ENCODE measurements around the gene UVSSA.
"Not testable (repeated sequence)": the region's sequence is repeated elsewhere in the genome, so short reads cannot be mapped to it uniquely, and the experiment has no call there.

Gene UVSSA

DNA sequence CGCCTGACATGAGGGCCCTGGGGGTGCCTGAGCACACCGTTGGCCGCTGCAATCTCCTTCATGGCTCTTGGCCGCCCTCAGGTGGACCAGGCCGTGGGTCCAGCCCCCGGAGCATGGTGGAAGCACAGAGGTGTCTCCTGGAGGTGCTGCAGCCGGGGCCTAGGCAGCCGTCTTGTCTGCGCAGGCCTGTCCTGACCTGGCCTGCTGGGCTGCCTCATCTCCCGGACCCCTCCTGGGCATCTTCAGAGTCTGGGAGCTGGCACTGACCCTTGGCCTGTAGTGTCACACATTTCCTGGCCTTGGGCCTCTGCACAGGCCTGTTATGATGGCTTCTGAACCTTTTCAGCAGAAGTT is 20.9 kb downstream of the UVSSA start:
- Histone ChIP-seq H3K27me3 (ENCODE audit: control insufficient read depth, insufficient read depth, low read length) (no peaks in the 10 kb centered on the region), H3K4me3 (ENCODE audit: low read depth, low read length) (no peak overlapping the region), H3K27ac (ENCODE audit: low read depth, low read length) (no peak overlapping the region), H3K4me1 (ENCODE audit: control insufficient read depth, insufficient read depth, low read length) (no peaks in the 10 kb centered on the region), H3K9ac (ENCODE audit: low read depth, low read length) (no peak overlapping the region), H3K9me3 (ENCODE audit: control insufficient read depth, insufficient read depth, low read length) (no peaks in the 10 kb centered on the region), H3K36me3 (ENCODE audit: control insufficient read depth, insufficient read depth, low read length) (peaks cover 12% of the 10 kb centered on the region; the same call in 1 of the 2 replicates)

DNA sequence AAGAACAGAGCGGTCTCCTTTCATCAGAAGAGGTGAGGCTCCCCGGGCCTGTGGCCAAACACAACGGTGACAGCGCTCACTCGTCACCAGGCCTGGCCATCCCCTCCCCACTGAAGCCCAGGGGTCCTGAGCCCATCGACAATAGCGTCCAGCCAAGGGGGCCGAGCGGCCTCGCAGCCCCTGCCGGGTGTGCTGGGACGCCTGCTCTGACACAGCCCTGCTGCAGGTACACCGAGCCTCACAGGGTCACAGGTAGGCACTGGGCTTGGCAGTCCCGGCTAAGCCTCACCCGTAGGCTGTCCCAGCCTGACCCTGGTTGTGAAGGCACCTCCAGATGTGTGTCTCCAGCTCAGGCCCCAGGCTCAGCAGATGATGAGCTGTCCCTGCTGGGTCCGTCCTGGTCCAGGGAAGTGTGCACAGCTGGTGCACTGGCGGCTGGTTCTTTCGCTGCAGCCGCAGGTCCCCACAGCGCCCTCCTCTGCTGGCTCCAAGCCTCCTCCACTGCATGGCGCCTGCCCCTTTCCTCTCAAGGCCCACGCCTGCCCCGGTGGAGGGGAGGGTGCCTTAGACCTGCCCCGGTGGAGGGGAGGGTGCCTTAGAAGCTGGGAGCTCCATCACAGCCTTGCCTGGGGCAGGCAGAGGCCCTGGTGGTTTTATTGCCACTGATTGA is 21.5 kb downstream of the UVSSA start:
- no peak overlapping the region for H3K27ac ChIP-seq (ENCODE audit: low read depth, low read length)
- no peak overlapping the region; the same call in 1 of the 2 replicates for H3K9ac ChIP-seq (ENCODE audit: low read depth, low read length)
- no peak overlapping the region for H3K4me3 ChIP-seq (ENCODE audit: low read depth, low read length)
- no peaks in the 10 kb centered on the region for H3K27me3 ChIP-seq (ENCODE audit: control insufficient read depth, insufficient read depth, low read length)
- no peaks in the 10 kb centered on the region for H3K4me1 ChIP-seq (ENCODE audit: control insufficient read depth, insufficient read depth, low read length)
- H3K36me3 ChIP-seq (ENCODE audit: control insufficient read depth, insufficient read depth, low read length), result peaks cover 8% of the 10 kb centered on the region; the same call in 1 of the 2 replicates
- no peaks in the 10 kb centered on the region for H3K9me3 ChIP-seq (ENCODE audit: control insufficient read depth, insufficient read depth, low read length)

DNA sequence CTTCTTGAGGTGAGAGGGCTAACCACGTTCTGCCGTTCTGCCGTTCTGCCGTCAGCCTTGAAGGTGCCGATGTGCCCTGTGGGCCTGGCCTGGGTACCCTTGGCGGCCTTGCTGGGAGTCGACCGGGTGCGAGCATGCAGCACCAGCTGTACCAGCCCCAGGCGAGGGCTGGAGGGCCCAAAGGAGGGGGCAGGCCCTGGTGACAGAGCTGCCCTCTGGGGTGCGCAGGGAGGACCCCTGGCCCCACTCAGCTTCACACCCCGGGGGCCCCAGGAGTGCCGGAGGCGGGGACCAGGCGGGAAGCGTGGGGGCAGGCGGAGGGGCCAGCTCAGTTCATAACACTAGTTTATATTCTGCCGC is 22.1 kb downstream of the UVSSA start:
- no peaks in the 10 kb centered on the region for H3K27me3 ChIP-seq (ENCODE audit: control insufficient read depth, insufficient read depth, low read length)
- H3K4me3 ChIP-seq (ENCODE audit: low read depth, low read length), result no peak overlapping the region
- peaks cover 8% of the 10 kb centered on the region; the same call in 1 of the 2 replicates for H3K36me3 ChIP-seq (ENCODE audit: control insufficient read depth, insufficient read depth, low read length)
- H3K27ac ChIP-seq (ENCODE audit: low read depth, low read length), result no peak overlapping the region
- no peaks in the 10 kb centered on the region for H3K4me1 ChIP-seq (ENCODE audit: control insufficient read depth, insufficient read depth, low read length)
- H3K9me3 ChIP-seq (ENCODE audit: control insufficient read depth, insufficient read depth, low read length), result no peaks in the 10 kb centered on the region
- no peak overlapping the region for H3K9ac ChIP-seq (ENCODE audit: low read depth, low read length)

DNA sequence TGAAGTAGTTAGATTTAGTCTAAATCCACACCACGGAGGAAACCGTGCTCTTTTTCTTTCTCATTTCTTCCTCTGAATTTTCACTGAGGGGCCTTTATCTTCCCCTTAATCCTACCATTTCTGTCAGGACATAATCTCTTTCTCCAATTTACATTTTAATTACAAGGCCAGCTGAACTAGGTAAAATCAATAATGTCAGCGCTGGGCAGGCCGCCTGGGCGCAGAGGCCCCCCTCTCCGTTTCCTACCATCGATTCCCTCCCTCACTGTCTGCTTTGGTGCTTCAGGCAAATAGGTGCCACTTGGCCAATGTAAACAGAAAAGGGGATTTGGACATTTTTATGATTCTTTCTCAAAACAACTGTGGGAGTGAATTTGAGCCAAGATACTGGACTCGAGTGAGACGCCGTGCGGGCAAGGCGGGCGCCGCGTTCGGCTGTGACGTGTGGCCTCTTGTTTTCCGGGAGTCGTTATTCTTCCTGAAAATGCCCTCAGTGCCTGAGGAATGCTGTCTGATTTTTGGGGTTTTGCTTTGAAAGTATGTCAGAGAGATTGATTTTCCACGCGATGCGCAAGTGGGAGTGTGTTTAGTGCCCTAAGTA is 22.6 kb downstream of the UVSSA start:
- Histone ChIP-seq H3K27me3 (ENCODE audit: control insufficient read depth, insufficient read depth, low read length) (no peaks in the 10 kb centered on the region), H3K36me3 (ENCODE audit: control insufficient read depth, insufficient read depth, low read length) (peaks cover 8% of the 10 kb centered on the region; the same call in 1 of the 2 replicates), H3K27ac (ENCODE audit: low read depth, low read length) (no peak overlapping the region), H3K9me3 (ENCODE audit: control insufficient read depth, insufficient read depth, low read length) (no peaks in the 10 kb centered on the region), H3K4me3 (ENCODE audit: low read depth, low read length) (no peak overlapping the region), H3K9ac (ENCODE audit: low read depth, low read length) (no peak overlapping the region), H3K4me1 (ENCODE audit: control insufficient read depth, insufficient read depth, low read length) (no peaks in the 10 kb centered on the region)

DNA sequence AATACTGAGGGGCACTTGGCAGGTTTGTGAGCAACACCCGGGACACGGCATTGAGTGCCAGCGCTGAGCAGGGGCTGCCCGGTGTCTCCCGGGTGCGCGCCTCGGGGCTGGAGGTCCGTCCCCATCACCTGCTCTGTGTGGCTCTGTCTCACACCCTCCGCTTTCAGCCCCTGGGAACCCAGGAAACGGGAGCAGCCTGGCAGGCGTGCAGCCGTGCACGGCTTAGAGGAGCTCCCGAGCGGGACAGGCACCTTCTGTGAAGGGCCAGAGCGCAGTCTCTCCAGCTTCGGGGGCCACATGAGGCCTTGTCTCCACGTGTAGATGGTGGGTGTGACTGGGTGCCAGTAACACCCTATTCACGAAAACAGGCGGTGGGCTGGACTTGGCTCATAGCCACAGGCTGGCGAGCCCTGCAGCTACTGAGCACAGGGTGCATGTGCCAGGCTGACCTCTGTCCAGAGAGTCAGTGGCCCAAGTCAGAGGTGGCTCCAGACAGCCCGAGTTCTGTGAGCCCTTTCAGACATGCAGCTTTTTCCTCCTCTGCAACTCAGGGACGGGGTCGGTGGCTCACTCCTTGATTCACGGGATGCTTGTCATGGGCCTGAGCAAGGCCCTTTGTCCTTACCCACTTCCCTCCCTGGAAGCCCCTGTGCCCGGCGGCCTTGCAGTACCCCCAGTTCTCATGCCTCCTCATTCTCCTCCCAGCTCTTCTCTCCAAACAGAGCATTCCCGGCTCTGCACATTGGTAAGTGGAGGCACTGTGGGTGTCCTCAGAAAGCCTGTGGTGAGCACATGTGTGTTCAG is 23.5 kb downstream of the UVSSA start:
- H3K4me1 ChIP-seq (ENCODE audit: control insufficient read depth, insufficient read depth, low read length), result no peaks in the 10 kb centered on the region
- H3K4me3 ChIP-seq (ENCODE audit: low read depth, low read length), result no peak overlapping the region
- H3K9me3 ChIP-seq (ENCODE audit: control insufficient read depth, insufficient read depth, low read length), result no peaks in the 10 kb centered on the region
- peaks cover 13% of the 10 kb centered on the region; the same call in 1 of the 2 replicates for H3K36me3 ChIP-seq (ENCODE audit: control insufficient read depth, insufficient read depth, low read length)
- no peak overlapping the region for H3K9ac ChIP-seq (ENCODE audit: low read depth, low read length)
- no peaks in the 10 kb centered on the region for H3K27me3 ChIP-seq (ENCODE audit: control insufficient read depth, insufficient read depth, low read length)
- H3K27ac ChIP-seq (ENCODE audit: low read depth, low read length), result no peak overlapping the region

DNA sequence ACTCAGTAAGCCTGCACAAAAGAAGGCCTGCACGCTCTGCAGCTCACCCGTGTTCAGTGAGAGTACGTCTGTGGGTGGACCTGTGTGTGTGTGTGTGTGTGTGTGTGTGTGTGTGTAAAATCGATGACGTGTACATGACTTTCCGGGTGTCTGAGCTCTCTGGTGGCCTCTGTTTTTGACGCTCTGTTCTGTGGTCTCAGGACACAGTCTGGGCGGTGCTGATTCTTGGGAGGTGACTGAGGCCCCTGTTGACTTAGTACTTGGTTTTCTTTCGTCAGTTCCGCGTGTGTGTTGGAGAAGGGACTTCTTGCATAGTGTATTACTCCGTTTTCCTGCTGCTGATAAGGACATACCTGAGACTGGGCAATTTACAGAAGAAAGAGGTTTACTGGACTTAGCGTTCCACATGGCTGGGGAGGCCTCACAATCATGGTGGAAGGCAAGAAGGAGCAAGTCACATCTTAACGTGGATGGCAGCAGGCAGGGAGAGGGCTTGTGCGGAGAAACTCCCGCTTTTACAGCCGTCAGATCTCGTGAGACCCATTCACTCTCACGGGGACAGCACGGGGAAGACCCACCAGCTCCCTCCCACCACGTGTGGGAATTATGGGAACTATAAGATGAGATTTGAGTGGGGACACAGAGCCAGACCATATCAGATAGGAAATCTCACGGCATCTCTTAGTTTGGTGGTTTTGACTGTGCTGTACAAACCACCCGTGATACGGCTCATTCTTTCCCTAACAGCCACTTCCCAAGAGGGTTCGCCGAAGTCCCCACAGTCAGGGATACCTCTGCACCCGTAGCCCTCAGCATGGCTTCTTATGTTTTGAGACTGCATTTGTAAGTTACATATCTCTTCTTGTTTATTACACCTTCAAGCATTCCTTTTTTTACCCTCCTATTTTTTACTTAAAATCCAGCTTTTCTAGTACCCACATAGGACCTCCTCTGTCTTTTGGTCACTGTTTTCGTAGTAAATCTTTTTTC is 24.5 kb downstream of the UVSSA start:
- Histone ChIP-seq H3K27me3 (ENCODE audit: control insufficient read depth, insufficient read depth, low read length) (no peaks in the 10 kb centered on the region), H3K27ac (ENCODE audit: low read depth, low read length) (no peak overlapping the region), H3K4me1 (ENCODE audit: control insufficient read depth, insufficient read depth, low read length) (no peaks in the 10 kb centered on the region), H3K9me3 (ENCODE audit: control insufficient read depth, insufficient read depth, low read length) (no peaks in the 10 kb centered on the region), H3K4me3 (ENCODE audit: low read depth, low read length) (no peak overlapping the region), H3K36me3 (ENCODE audit: control insufficient read depth, insufficient read depth, low read length) (peaks cover 15% of the 10 kb centered on the region; the same call in 1 of the 2 replicates), H3K9ac (ENCODE audit: low read depth, low read length) (no peak overlapping the region)

DNA sequence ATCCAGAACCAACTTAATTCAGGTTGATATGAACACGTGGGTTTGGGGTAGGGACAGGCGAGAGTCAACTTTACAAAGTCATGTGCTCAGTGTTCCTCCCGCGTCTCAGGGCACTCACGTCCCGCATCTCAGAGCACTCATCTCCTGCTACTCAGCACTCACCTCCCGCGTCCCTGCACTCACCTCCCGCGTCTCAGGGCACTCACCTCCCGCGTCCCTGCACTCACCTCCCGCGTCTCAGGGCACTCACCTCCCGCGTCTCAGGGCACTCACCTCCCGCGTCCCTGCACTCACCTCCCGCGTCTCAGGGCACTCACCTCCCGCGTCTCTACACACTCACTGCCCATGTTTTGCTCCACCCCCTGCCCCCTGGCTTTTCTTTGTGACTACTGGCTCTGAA is 25.6 kb downstream of the UVSSA start:
- H3K36me3 ChIP-seq (ENCODE audit: control insufficient read depth, insufficient read depth, low read length), result peaks cover 12% of the 10 kb centered on the region; the same call in 1 of the 2 replicates
- not testable (repeated sequence) for H3K4me3 ChIP-seq (ENCODE audit: low read depth, low read length); H3K9ac ChIP-seq (ENCODE audit: low read depth, low read length); H3K27ac ChIP-seq (ENCODE audit: low read depth, low read length); H3K27me3 ChIP-seq (ENCODE audit: control insufficient read depth, insufficient read depth, low read length); H3K4me1 ChIP-seq (ENCODE audit: control insufficient read depth, insufficient read depth, low read length); H3K9me3 ChIP-seq (ENCODE audit: control insufficient read depth, insufficient read depth, low read length)

DNA sequence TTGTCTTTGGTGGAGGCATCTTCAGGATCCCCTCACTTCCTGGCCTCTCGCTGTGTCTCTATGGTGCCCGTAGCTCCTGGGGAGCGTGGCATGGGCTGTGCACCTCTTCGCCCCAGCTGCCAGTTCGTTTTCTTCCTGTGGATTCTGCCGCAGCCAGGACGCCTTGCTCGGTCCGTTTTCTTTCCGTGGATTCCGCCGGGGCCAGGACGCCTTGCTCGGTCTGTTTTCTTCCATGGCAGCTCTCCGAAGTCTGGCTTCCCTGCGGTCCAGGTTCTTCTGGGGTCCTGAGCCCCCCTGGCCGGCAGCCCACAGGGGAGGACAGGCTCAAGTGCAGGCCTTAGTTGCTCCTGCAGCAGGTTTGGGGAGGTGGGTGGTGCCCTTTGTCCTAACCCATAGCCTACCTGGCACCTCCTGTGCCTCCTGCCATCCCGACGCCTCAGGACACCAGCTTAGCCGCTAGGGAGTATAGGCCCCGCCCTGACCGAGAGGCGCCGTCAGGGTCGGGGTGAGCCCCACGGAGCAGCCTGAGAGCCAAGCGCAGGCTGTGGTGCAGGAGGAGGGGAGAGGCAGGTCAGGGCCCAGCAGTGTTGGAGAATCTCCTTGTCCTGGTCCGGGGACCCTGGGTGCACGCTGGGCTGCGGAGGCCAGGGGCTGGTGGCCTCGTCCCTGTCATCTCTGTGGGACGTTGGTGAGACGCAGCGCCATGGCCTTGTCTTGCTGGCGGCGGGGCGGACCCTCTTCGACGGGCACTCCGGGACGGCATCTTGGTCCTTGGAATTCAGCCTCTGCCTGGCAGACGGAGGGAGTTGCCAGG is 27.1 kb downstream of the UVSSA start:
- H3K4me1 ChIP-seq (ENCODE audit: control insufficient read depth, insufficient read depth, low read length), result no peaks in the 10 kb centered on the region
- H3K36me3 ChIP-seq (ENCODE audit: control insufficient read depth, insufficient read depth, low read length), result peaks cover 12% of the 10 kb centered on the region; the same call in 1 of the 2 replicates
- H3K27me3 ChIP-seq (ENCODE audit: control insufficient read depth, insufficient read depth, low read length), result no peaks in the 10 kb centered on the region
- H3K27ac ChIP-seq (ENCODE audit: low read depth, low read length), result no peak overlapping the region
- no peaks in the 10 kb centered on the region for H3K9me3 ChIP-seq (ENCODE audit: control insufficient read depth, insufficient read depth, low read length)
- no peak overlapping the region for H3K9ac ChIP-seq (ENCODE audit: low read depth, low read length)
- no peak overlapping the region for H3K4me3 ChIP-seq (ENCODE audit: low read depth, low read length)

DNA sequence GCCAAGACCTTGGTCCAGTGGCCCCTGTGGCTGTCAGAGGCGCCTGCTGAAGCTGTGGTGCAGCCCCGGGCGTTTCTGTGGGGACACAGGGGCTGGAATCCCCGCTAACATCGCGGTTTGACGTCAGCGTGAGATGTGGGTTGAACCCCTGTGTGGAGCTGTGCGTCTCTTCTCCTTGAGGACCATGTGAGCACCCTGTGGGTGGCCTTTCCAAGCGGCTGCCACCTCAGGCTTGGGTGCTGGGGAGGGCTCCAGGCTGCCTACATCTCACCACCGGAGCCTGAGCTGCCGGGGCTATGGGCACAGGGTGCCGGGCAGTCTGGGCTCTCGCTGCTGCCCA is 27.7 kb downstream of the UVSSA start:
- Histone ChIP-seq H3K9ac (ENCODE audit: low read depth, low read length) (no peak overlapping the region), H3K4me3 (ENCODE audit: low read depth, low read length) (no peak overlapping the region), H3K27me3 (ENCODE audit: control insufficient read depth, insufficient read depth, low read length) (no peaks in the 10 kb centered on the region), H3K36me3 (ENCODE audit: control insufficient read depth, insufficient read depth, low read length) (peaks cover 12% of the 10 kb centered on the region; the same call in 1 of the 2 replicates), H3K9me3 (ENCODE audit: control insufficient read depth, insufficient read depth, low read length) (no peaks in the 10 kb centered on the region), H3K27ac (ENCODE audit: low read depth, low read length) (no peak overlapping the region), H3K4me1 (ENCODE audit: control insufficient read depth, insufficient read depth, low read length) (no peaks in the 10 kb centered on the region)

All from HUES48 (cell line).